KBM-7 (cell line): Measurements from ENCODE around the gene UBR4.

Experiments
- DNase-seq: peaks from one replicate; pipeline ENCODE4 v3.0.0-alpha.2; 2015
- in situ Hi-C: fragments of 300-500 bp; cut with MboI; formaldehyde crosslinking; loops from 2 replicates; pipeline ENCODE4 v1.14.3; 2020; ENCODE audit warnings: low sequenced_read_pairs, low pct_unique_long_range_greater_than_20kb, mixed read lengths

UBR4 gene

DNA sequence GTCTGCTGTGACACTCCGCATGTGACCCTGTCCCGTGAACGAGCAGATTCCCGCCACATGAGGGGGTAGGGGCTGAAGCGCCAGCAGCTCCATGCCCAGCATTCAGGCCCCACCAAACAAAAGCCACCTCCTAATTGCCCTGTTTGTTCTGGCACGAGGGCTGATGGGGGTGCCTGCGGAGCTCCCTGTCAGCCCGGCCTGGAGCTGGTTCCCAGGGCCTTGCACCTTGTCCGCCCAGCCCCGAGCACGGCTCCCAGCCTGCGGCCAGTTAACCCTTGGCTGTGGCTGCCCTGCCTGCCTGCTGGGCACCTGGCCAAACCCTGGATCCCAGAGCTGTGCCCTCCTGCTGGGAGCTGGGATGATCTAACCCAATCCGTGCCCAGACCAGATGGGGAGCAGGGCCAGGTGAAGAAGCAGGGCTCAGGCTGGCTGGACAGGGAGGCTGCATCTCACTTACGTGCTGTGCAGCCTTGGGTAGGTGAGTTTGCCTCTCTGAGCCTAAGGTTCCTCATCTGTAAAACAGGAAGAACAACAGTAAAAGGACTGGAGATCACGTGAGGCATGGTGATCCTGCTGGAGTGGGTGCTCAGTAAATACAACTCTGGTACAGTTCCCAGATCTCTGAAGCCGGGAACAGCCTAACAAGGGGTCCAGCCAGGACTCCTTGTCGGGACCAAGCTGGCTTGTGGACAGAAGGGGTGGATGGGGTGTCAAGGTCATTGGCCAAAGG, 142.7 kb downstream of the UBR4 start:
- in situ Hi-C loops = no loop called here
- DNase-seq = no peak

DNA sequence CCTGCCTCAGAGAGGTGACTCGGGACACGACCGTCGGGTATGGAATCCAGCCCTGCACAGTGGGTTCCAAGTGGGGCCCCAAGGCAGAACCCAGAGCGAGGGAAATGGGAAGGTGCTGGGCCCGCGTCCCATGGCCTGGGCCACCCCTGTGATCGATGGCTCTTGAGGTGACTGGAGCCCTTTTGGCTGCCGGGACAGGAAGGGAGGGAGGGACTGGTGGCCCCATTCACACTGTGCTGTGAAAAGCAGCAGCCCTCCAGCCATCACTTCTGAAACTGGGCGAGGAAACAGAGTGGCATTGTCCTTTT, 143.2 kb downstream of the UBR4 start:
- in situ Hi-C loops = no loop called here
- no peak for DNase-seq

DNA sequence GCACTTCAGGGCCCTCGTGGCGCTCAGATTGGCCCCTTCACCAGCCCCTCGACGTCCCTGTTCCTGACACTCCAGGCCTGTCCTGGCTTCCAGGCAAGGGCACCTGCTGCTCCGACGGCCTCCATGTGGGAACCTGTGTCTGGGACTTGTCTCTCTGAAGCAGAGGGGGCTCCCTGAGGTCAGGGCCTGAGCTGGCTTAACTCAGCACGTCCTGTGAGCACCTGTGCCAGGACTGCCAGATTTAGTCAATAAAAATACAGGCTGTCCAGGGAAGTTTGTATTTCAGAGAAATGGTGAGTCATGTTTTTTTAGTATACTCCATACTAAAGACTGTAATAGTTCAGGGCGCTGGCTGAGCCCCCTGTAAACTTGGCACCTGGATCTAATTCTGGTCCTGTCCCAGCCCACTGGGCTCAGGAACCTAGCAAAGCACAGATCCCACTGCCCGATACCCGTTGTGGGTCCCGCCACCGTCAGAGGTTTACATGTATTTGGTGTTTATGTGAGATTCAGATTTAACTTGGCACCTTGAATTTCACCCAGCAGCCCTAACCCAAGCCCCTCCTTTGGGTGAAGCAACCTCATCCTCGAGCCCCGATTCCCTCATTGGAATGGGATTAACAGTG, 143.7 kb downstream of the UBR4 start:
- no peak for DNase-seq
- in situ Hi-C loops = no loop called here

DNA sequence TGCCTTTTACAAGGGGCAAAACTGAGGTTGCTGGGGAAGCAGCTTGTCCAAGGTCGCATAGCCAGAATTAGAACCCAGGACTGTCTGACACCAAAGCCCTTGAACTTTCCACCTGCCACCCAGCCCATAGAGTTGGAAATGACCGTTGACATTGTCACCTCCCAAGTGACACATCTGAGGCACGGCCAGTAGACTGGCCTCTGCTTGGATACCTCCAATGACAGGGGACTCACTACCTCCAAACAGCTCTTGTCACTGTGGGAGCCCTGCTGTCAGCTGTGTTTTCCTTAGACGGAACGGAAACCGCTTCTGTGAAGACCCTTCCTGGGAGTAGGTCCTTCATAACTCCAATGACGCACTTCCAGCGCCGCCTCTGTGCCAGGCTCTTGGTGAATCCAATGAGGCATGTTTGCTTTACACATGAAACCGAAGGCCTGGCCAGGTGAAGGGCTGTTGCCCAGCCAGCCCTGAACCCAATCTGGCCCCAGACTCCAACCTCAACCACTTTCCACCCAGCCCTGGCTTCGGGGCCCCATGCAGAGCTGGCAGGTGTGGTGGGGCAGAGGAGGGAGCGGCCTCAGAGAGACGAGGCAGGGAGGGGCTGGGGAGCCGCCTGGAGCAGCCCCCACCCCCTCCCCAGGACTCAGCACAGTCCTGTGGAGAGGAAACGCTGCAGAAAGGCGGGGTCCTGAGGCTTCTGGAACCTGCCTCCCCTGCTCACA, 144.4 kb downstream of the UBR4 start:
- no peak for DNase-seq
- in situ Hi-C loops = no loop called here

DNA sequence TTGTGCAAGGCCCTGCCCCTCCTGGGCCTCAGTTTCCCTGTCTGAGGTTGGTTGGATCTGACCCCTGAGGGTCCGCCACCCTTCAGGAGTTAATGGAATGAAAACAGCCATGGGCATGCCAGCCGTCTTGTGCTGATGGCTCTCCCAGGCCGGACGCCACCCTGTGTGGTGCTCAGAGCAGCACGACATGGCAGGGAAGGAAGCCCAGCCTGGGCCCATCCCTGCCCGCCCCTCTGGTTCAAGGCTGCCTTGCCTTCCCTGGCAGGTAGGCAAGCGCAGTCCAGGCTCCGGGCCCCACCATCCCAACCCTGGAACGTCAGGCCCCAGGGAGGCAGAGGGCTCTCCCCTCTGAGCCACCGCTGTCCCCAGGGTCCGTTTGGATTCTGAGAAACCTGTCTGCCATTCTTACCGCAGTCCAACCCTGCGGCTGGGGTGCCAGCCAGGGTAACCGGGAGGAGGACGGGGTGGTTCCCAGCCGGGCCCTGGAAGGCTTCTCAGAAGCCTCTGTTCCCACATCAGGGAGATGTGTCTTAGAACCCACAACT, 145.1 kb downstream of the UBR4 start:
- in situ Hi-C loops = no loop called here

DNA sequence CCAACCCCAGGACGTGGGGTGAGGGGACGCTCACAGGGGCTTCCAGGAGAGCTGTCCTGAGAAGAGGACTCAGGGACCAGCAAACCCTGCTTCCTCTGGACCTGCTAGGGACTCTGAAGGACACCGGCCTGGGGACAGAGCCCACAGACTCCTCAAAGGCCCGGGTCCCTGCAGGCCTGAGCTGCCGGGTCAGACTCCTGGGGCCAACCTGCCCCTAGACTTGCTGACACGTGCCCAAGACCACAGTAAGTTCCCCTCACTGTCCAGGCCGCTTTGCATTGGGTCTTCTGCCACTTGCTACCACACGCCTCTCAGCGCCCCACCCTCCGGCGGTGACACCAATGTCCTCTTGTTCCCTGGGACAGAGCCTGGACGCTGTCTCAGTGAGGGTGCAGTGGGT, 146.9 kb downstream of the UBR4 start:
- in situ Hi-C loops = no loop called here
- no peak for DNase-seq

More for the DNA sequence above, 145.1 kb downstream of the UBR4 start:
- DNase-seq = no peak

DNA sequence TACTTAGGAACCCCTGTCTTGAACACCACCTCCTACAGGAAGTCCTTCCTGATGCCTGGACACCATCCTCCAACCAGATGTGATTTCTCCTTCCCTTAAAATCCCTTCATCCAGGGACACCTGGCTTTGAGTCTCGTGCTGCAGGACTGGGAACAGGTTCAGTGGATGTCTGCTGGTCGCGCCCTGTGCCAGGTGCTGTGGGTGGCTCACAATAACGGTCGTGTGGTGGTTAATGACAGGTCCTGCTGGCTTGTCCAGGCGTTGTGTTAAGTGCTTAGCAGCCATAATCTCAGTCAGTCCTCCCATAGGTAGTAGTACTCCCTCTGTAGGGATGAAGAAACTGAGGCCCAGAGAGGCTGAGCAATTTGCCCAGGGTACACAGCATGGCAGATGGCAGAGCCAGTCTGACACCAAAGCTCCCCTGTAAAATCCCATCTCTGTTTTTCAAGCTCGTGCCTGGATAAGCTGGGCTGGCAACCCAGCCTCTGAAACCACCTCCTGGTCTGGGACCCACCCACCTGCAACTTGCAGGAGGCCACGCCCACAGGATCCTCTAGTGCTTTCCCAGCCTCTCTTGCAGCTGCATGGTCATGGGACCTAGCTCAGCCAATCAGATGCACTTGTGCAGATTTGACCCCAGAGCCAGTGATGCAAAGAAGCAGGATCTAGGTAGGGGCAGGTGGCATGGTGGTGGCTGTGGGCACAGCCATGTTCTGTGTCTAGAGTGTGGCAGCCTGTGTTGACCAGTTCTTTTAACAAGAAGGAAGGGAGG, 147.6 kb downstream of the UBR4 start:
- in situ Hi-C loops = no loop called here
- no peak for DNase-seq

DNA sequence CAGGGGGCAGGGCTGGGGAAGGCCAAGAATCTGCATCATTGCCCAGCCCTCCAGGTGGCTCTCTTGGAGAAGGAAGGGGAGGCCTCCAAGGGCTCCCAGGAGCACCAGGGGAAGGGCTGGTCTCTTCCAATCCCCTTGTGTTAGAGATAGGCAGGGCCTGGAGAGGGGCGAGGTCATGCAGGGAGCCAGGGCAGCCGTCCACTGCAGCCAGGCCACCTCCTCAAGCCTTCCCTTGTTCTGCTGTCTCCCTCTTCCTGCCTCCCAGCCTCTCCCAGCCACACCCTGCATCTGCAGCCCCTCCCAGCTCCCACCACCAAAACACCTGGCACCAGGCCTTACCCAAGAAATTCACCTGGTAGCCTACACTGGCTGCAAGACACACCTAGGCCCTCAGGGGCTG, 148.3 kb downstream of the UBR4 start:
- no peak for DNase-seq
- in situ Hi-C loops = no loop called here

DNA sequence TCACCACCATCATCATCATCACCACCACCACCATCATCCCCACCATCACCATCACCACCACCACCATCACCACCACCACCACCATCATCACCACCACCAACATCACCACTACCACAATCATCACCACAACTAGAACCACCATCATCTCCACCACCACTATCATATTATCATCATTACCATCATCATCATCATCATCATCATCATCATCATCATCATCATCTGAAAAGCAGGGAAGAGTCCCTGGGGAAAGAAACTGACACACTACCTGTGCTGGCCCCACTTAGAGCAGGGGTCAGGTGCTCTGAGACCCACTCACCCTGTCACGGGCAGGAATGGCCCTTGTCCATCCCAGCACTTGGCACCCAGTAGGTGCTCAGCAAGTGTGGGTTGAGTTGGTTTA, 148.7 kb downstream of the UBR4 start:
- in situ Hi-C loops = no loop called here
- no peak for DNase-seq

DNA sequence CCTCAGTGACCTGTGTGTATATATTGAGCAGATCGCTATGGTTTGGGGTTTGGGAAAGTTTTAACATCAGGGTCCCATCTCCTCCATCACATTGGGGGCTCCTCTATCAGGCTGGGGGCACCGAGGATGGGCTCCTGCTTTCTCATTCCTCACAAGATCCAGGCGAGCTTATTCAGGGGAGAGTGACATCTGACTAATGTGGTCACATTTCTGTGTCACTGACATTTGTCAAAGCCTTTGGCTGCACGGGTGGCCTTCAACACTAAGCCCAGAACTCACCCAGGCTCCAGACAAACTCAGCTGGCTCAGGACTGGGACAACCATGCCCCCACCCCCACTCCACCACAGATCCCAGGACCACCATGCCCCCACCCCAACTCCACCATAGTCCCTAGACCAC, 150.3 kb downstream of the UBR4 start:
- no peak for DNase-seq

DNA sequence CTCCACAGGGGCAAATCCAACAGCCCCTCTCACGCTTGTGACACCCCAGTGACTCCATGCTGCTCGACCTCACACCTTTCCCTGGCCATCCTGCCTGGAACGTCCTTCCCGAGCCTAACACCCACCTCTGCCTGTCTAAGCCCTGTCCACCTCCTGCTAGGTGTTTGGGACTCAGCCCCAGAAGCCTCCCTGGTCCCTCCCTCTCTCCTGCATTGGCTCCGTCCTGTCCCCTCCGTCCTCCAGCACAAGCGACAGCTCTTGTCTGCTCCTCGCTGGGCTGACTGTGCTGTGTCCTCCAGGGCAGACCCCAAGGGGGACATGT, 151.6 kb downstream of the UBR4 start:
- in situ Hi-C loops = no loop called here
- no peak for DNase-seq

More for the DNA sequence above, 150.3 kb downstream of the UBR4 start:
- in situ Hi-C loops = no loop called here

DNA sequence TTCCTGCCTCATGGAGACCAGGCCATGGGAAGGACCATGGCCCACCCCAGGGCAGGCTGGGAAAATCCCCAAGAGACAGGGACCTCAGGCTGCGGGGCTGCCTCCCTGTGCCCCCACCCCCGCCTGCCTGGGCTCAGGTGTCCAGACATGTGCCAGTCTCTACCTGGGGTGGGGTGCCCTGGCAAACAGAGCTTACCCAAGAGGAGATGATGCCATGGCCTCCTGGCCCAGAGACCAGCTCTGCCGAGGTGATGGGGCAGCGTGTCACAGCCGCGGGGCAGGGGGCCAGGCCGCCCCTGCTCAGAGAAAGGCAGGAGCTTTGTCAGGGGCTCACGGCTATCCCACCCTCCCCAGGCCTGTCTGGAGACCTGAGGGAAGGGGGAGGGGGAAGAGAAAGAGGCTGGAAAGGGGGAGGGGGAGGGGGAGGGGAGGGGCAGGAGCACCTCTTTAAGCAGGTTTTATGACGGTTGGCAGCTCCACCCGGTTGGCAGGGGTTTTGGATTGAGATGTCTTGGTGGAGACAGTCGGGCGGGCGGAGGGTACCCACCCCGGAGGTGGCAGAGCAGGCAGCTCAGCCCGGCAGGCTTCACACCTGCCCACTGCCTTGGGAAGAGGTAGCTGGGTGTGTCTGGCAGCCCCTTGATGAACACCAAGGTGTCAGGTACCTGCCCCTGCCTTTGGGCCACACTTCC, 152.1 kb downstream of the UBR4 start:
- DNase-seq = no peak
- in situ Hi-C loops = no loop called here

DNA sequence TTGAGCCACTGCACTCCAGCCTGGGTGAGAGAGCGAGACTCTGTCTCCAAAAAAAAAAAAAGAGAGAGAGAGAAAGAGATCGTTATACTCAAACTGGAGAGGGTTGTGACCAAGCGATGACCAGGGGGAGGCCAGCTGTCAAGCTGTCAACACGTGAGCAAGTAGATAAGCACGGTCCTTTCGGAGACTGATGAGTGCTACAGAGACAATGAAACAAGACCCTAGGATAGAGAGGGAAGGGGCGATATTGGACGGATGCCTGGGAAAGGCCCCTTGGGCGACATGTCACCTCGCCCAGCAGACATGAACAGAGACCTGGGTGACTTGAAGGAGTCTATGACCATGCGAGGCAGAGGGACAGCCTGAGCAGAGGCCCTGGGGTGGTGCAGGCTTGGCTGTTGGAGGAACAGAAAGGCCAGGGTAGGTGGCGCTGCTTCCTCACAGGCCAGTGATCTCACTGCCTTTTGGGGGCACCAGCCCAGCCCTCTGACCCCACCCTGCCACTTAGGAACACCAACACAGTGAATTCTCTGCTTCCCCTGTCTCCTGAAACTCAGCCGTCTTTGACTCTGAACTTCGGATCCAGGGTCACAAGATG, 152.8 kb downstream of the UBR4 start:
- no peak for DNase-seq
- in situ Hi-C loops = no loop called here

DNA sequence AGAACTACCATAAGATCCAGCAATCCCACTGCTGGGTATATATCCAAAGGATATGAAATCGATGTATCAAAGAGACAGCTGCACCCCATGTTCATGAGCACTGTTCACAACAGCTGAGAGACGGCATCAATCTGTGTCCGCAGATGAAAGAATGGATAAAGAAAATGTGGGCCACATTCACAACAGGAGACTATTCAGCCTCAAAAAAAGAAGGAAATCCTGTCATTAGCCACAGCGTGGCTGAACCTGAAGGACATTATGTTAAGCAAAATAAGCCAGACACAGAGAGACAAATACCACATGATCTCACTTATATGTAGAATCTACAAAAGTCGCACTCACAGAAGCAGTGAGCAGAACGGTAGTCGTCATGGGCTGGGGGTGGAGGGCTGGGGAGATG, 154.4 kb downstream of the UBR4 start:
- in situ Hi-C loops = no loop called here
- no peak for DNase-seq

DNA sequence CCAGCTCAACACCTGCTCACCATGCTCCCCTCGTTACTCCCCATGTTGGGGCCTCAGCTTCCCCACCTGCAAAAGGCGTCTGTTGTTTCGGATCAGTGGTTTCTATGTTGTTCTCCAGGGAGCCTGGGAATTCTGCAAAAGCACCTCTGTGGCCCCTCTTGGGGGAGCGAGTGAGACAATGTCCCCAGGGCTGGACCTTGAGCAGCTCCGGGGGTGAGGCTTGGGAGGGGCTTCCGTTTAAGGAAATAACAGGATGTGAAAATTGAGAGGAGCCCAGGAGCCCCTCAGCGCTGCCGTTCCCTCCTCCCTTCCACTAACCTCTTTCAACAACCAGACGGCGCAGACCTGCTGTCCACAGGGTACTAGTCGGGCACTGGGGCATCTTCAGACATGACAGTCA, 155.1 kb downstream of the UBR4 start:
- no peak for DNase-seq
- in situ Hi-C loops = no loop called here

DNA sequence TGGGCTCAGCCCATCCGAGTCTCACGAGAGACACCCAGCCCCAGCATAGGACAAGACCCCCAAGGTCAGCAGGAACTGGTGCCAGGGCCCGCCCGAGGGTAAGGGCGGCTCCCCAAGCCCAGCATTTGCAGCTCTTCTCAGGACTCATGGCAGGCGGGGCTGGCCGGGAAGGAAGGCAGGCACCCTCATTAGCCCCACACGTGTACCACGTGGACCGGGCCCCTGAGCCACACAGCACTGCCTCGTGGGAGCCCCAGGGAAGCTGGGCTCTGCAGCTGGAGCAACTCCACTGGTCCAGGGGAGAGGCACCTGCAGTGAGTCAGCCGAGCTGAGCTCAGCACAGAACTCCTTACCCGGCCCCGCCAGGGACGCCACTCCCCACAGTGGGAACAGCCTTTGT, 155.8 kb downstream of the UBR4 start:
- DNase-seq = no peak
- in situ Hi-C loops = no loop called here

DNA sequence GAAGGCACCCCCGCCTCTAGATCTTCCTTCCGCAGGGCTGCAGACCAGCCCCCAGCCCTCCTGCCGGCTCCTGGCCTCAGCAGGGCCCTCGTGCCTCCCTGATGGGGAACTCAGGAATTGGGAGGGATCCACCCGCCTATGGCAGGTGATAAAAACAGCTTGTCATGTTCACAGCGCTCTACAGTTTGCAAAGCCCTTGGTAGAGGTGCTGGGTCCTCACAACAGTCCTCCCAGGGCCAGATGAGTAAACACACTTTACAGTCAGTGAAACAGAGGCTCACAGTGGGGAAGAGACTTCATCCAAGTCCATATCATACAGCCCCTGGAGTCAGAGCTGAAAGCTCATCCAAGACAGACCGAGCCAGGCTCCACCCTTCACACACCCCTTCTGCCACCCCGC, 156.6 kb downstream of the UBR4 start:
- DNase-seq = no peak
- in situ Hi-C loops = no loop called here

DNA sequence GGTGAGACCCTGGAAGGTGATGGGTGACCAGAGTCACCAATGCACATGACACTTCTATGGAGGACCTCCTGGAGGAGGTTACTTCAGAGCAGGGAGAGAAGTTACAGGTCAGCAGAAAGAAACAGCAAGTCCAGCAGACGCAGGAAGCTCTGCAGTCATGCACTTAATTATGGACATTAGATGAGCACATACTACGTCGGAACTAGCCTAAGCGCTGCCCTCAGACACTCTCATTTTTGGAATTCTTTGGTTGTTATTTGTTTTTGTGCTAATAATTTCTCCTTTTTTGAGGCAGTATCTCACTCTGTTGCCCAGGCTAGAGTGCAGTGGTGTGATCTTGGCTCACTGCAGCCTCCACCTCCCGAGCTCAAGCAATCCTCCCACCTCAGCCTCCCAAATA, 160.3 kb downstream of the UBR4 start:
- in situ Hi-C loops = no loop called here

More for the DNA sequence above, 160.3 kb downstream of the UBR4 start:
- DNase-seq = no peak
